ENCODE results near the gene NRG3.

The NRG3 gene

DNA sequence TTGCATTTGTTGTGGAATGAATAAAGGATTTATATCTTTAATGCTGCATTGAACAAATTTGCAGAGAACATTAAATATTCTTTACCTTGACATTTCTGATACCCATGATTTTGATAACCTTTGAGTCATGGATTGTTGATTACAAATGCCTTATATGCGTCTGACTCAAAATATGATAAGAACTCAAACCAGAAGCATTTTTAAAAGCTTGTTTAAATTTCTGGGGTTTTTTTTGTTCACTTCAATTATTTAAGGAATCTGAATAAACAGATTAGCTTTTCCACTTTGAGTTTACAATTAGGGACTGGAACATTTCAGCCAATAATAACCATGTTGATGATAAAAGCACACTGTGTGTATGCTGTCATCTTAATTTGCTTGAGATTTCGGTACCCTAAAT is 253.5 kb downstream of the NRG3 start:
- DNase-seq = no peak

DNA sequence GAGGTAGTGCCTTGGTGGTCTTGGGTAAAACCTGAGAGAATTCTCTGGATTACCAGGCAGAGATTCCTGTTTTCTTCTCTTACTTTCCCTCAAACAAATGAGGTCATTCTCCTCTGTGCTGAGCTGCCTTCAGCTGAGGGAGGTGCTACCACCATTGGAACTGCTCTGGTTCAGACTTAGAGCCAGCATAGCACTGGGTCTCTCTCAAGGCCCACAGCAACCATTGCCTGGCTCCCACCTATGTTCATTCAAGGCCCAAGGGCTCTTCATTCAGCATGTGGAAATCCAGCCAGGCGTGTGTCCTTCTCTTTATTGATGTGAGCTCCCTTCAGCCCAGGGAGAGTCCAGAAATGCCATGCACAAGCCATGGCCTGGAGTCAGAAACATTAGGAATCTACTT is 261.1 kb downstream of the NRG3 start:
- DNase-seq = no peak

DNA sequence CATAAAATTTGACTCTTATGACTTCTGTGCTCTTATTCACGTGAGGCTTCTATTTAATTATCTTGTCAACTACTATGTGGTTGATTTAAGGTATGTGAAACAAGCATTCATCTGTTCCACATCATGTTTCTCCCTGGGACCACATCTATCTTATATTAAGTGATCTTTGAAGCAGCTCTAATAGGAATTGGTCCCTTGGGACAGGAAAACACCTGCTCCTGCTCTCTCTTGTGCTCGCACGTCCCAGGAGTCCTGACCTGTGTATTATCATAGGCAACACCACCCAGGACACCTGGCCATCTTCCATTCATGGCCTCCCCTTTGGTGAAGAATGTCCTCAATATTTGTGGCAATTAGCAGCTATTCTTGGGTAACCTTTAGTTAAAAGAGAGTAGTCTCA is 269.2 kb downstream of the NRG3 start:
- no peak for DNase-seq

- DNase-seq = no peak
These were observed 273.8 kb downstream of the NRG3 start for GRCh38 chr10:82148764-82149163.

DNA sequence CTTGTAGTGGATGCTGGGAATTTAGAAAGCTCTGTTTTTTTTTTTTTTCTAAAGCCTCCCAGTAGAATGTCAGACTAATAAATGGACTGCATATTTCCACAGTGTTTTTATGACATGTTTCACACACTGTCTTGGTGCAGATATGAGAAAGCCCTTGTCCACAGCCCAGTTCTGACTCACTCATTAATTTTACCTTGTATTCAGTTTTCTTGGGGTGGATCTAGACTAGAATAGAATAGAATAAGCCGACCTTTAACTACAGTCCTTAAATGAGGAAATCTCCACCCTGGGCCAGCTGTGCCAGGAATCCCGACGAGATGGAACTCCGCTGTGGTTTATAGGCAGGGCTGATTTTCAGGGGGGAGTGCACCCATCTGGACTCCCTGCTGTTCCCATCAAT is 274.7 kb downstream of the NRG3 start:
- no peak for DNase-seq

- no peak for DNase-seq
These were observed 275.3 kb downstream of the NRG3 start for GRCh38 chr10:82150123-82150900.

- DNase-seq = no peak
These were observed 285.3 kb downstream of the NRG3 start for GRCh38 chr10:82160307-82160706.

DNA sequence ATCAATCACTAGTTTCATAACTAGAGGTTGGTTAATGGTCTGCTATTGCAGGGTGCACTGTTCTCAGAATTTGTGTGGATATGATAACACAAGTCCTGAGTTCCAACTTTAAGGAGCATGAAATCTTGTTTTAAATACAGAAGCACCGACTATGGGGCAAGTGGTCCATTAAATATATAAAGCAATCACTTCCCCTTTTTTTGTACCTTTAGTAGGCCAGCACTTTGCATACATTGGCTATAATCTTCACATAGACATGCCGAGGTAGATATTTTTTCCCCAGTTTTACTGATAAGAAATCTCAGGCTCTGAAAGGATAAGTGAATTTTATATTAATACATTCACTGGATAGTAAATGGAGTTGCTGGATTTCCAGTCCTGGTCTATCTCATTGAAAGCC is 286.3 kb downstream of the NRG3 start:
- DNase-seq = no peak

GRCh38 chr10:82162549-82163195 is 287.7 kb downstream of the NRG3 start:
- no peak for DNase-seq

DNA sequence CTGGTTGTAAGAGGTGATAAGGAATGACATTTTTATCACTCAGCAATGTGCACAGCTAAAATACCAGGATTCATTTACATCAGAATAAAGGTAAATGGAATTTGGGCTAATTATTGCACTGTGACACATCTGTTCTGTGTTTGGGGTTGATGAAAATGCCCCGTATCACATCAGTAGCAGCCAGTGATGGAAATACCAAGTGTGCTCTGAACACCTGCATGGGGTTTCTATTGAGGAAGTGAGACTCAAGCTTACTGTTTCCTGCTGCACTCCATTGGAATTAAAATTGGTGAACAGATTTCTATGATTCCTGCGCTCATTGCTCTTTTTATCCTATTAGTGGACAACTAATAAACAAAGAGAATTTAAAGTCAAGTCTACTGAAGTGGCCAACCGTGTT is 296.9 kb downstream of the NRG3 start:
- no peak for DNase-seq

- no peak for DNase-seq
These were observed 301.6 kb downstream of the NRG3 start for GRCh38 chr10:82176587-82176986.

DNA sequence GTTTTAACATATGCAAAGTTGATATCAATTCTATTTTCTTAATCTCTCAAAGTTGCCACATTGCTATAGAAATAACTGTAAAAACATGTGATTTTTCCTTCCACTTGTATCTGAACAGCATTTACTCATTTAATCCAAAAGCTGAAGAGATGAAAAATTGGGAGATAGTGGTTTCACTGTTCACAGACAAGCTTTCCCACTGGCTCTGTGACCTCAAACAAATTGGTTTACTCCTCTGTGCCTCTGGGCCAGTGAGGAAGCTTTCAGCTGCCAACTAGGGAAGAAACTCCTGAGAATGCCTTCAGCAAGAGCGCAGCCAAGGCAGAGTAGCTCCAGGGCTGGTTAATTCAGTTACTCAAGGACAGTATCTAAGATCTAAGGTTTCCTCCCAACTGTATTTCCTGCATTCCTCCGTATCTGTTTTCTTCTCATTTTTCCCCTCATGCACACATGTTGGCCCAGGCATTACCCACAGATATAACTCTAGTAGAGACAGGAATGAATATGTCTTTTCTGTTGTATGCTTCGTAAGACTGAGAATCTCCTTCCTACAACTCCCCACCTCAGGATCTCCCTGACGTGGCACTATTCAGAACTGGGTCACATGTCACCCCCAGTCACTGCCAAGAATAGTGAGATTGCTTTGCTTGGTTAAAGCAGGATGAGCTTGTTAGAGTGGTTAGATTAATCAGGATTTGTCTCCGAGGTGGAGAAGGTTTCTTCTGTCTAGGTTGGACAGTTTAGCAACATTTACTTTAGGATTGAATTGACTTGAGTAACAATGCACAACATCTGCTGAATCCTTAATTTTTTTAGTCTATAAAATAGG is 315.7 kb downstream of the NRG3 start:
- no peak for DNase-seq

- DNase-seq = no peak
These were observed 316.7 kb downstream of the NRG3 start for GRCh38 chr10:82191653-82192052.

- no peak for DNase-seq
These were observed 317.7 kb downstream of the NRG3 start for GRCh38 chr10:82192665-82193064.

GRCh38 chr10:82194419-82194818 is 319.4 kb downstream of the NRG3 start:
- DNase-seq = no peak

GRCh38 chr10:82206831-82207230 is 331.8 kb downstream of the NRG3 start:
- DNase-seq = no peak

DNA sequence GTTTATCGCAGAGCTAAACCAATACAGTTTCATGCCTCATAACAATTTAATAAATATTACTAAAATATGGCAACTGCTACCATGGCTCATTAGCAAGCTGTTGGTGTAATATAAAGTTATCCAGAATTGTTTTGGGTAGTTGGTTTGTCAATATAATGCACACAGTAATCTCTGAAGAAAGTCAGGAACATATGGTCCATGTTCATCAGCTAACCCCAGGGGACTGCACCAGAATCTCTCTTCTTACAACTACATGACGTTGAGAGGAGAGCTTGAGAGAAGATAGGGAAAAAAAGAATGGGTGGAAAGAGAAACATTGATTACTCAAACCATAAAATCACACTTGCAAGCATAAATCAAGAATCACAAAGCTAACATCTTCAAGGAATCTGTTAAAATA is 333.7 kb downstream of the NRG3 start:
- DNase-seq = no peak

DNA sequence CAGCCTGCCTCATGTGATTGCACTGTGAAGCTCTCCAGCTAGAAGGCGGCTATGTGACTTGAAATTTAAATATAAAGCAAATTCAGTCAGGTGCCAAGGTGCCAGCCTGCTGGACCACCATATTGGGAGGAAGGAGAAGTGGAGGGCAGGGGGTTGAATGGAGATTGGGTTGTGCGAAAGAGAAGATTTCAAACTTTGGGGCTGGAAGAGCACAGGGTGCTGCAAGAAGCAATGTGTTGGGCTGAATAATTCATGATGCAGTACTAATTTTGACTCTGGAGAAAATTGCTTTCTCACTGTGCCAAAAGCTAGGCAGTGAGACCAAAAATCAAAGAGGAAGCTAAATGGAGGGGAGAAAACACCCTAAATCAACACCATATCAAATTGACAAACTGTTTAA is 335.3 kb downstream of the NRG3 start:
- DNase-seq = no peak

DNA sequence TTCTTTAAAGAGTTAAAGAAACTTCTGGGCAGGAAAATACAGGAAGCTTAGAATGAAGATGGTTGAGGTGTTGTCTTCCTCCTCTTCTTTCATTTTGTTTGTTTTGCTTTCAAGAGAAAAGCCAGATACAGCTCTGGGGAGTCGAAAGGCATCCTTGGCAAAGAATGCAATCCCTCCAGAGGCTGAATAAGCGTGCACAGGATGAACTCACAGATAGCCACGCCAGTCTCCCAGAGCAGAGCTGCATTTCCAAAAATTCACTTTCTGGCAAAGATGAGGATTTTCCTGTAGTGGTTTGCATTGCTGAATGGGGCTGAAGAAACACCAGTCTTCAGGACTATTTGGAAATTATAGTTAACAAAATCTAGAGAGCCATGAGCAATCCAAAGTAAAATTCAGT is 336.4 kb downstream of the NRG3 start:
- no peak for DNase-seq

- no peak for DNase-seq
These were observed 337.8 kb downstream of the NRG3 start for GRCh38 chr10:82212753-82213152.

- no peak for DNase-seq
These were observed 338.8 kb downstream of the NRG3 start for GRCh38 chr10:82213784-82214183.

DNA sequence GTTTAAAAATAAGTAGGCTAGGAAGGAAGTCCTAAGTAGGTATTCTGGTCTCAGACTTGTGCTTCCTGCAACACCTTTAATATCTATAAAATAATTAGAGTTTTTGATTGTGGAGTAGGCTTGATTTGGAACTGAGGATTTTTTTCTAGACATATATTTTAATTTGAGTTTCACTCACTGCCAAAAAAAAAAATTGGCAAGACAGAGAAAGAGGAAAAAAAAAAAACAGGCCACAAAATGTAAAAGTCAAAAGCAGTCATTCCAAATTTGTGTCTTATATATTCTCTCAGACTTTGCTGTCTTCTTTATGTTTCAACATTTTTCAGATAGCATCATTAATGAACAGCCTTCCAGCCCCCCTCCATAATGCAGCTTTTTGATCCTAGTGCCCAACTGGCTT is 346.1 kb downstream of the NRG3 start:
- DNase-seq = no peak

- no peak for DNase-seq
These were observed 346.7 kb downstream of the NRG3 start for GRCh38 chr10:82221601-82222149.

GRCh38 chr10:82228701-82229100 is 353.7 kb downstream of the NRG3 start:
- DNase-seq = no peak

Measured in activated CD4-positive, alpha-beta T cell treated with anti-CD3 and anti-CD28 coated beads for 4 hours (primary cell).